H1 (cell line): ENCODE measurements around the gene CACNA1C. TPM values are rescaled to one million over a fixed set of nuclear protein-coding genes. Genes with fewer than 3 reads are reported as not detected.

ENCODE experiments used
- FOSL1 ChIP-seq: IDR thresholded peaks from 2 replicates; pipeline ENCODE4 v1.6.1; 2011; ENCODE audit warnings: mild to moderate bottlenecking, low read depth, low read length, moderate library complexity; ENCODE audit not compliant: insufficient read depth
- JUND ChIP-seq: IDR thresholded peaks from 2 replicates; pipeline ENCODE4 v1.6.1; 2011; ENCODE audit warnings: mild to moderate bottlenecking, improper control_type of control experiment, low read length
- POU5F1 ChIP-seq: IDR thresholded peaks from 2 replicates; pipeline ENCODE4 v1.6.1; 2011; ENCODE audit warnings: low read depth, mild to moderate bottlenecking, low read length, moderate library complexity
- SIRT6 ChIP-seq: IDR thresholded peaks from one replicate; pipeline ENCODE4 v1.7.1; 2012; ENCODE audit warnings: low read length, inconsistent platforms
- polyA plus RNA-seq, 7 experiments: library from polyadenylated mRNA; depleted of rRNA in 3 of 7; stranded (reverse) in 5 of 7; unstranded in 2 of 7; fragments of >200 nt in 5 of 7; fragments of 200-250 nt in 2 of 7; gene quantifications; 1 replicate in 5 of 7; 2 replicates in 1 of 7; 4 replicates in 1 of 7; pipeline versions ENCODE4 v1.2.1 to v1.2.3, GENCODE V29; 2011 to 2013; ENCODE audit warnings: missing spikeins in 2 of 7, mixed read lengths in 2 of 7
- total RNA-seq: library from RNA; stranded (reverse); fragmentation: NEBNext Ultra II Directional; extraction: Animal tissue kit (Norgen Biotek cat#: 25700); gene quantifications from 2 replicates; pipeline ENCODE4 v1.2.1, GENCODE V29; 2021

The CACNA1C gene
- total and polyA plus RNA-seq, 2 of the 8 experiments (the other 6 are each of a cell fraction or from before 2014, with no cell fraction given): 1.3 TPM

DNA sequence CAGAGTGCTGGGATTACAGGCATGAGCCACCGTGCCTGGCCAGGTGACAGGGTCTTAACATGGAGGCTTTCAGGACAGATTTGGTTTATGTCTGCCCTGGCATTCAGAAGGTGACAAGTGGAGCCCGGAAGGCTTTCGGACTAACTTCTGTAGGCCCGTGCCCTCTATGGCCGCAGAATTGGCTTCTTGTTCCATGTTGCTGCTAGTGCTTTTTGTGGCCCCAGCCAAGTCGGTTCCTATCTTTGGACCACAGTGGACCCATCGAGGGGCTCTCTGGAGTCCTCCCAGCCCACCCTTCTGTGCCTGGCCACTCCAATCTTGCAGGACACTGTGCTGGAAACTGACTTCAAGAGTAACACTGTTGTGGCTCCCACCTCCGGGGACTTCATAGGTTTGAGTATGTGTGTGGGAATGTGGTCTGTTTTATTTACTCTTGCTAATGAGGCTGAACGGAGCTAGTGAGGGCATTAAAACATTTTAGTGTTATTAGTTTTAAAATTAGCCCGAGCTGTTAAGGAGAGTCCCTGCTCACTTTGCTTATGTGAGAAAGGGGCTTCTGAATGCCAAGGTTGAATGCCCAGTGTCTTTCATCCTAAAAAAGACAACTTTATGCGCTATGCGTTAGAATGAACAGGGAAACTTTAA is 245.9 kb downstream of the CACNA1C start (continued):
- TF ChIP-seq POU5F1 (no peak), SIRT6 (no peak), JUND (no peak), FOSL1 (no peak)
